Measurements from ENCODE around the gene KAT2B. TPM values are rescaled to one million over a fixed set of nuclear protein-coding genes. Genes with fewer than 3 reads are reported as not detected.

The KAT2B gene
- total and polyA plus RNA-seq, 2 donors (not counting 1 experiment from before 2014, with no cell fraction given), result 21.7 to 57.5 TPM

DNA sequence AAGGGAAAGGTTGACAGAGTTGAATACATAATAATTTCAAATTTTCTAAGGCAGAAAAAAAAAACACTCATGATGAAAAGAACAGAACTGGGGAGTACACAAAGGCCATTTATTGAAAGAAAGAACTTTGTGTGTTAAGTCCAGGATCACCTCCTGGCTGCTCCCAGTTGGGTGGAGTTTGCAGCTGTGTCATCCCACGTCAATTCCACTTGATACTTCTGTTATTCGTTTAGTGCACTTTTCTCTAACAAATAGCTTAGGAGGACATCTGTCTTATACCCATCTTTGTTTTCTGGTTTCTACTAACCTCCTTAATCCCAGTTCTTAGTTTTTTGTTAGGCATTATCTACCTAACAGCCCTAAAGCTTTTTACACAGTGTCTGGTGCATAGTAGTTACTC lies 101.1 kb downstream of the KAT2B start:
- no peak for DNase-seq
- H3K79me2 ChIP-seq (ENCODE audit: control insufficient read depth, insufficient read depth, low read length), result peaks cover 3% of the 10 kb centered on the region
- no peak for TF ChIP-seq EZH2 (IDR thresholded peaks at IDR 0.05; ENCODE audit: borderline replicate concordance, insufficient read depth, low read depth, low read length, poor library complexity, severe bottlenecking)
- TF ChIP-seq, protein P1, sequence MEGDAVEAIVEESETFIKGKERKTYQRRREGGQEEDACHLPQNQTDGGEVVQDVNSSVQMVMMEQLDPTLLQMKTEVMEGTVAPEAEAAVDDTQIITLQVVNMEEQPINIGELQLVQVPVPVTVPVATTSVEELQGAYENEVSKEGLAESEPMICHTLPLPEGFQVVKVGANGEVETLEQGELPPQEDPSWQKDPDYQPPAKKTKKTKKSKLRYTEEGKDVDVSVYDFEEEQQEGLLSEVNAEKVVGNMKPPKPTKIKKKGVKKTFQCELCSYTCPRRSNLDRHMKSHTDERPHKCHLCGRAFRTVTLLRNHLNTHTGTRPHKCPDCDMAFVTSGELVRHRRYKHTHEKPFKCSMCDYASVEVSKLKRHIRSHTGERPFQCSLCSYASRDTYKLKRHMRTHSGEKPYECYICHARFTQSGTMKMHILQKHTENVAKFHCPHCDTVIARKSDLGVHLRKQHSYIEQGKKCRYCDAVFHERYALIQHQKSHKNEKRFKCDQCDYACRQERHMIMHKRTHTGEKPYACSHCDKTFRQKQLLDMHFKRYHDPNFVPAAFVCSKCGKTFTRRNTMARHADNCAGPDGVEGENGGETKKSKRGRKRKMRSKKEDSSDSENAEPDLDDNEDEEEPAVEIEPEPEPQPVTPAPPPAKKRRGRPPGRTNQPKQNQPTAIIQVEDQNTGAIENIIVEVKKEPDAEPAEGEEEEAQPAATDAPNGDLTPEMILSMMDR (IDR thresholded peaks at IDR 0.05), result no peak
- Mint-ChIP-seq H3K27me3 (no peaks in the 10 kb centered on the region), H3K4me3 (no peak overlapping the region), H3K9me3 (ENCODE audit: insufficient read depth) (peaks cover 3% of the 10 kb centered on the region), H3K4me1 (peaks cover 4% of the 10 kb centered on the region), H3K27ac (no peak overlapping the region)
- H3K4me1 ChIP-seq (ENCODE audit: control insufficient read depth in 2 of 2, insufficient read depth in 2 of 2, low read length in 2 of 2), result no peaks in the 10 kb centered on the region
- no peaks in the 10 kb centered on the region for H3K27me3 ChIP-seq (replicated peaks in 1 of 4; ENCODE audit: control extremely low read depth in 1 of 4, control insufficient read depth in 3 of 4, insufficient read depth in 4 of 4, low read length in 3 of 4)
- no peaks in the 10 kb centered on the region for H4K20me1 ChIP-seq (ENCODE audit: control insufficient read depth, insufficient read depth, low read length, poor library complexity, severe bottlenecking)
- no peak overlapping the region for H3K4me3 ChIP-seq (ENCODE audit: control extremely low read depth in 1 of 5, extremely low read depth in 1 of 5, insufficient read depth in 1 of 5, low read depth in 2 of 5, low read length in 4 of 5)
- no peak overlapping the region for H3K27ac ChIP-seq (ENCODE audit: low read length in 2 of 2)
- ATAC-seq (ENCODE audit: low read depth), result no peak
- no peak overlapping the region for H2AFZ ChIP-seq (ENCODE audit: insufficient read depth, low read depth, low read length, poor library complexity, severe bottlenecking)
- ChIA-PET CTCF (no interaction called here), POLR2A (no interaction called here)
- H3K36me3 ChIP-seq (replicated peaks in 1 of 2; ENCODE audit: control extremely low read depth in 1 of 2, control insufficient read depth in 1 of 2, extremely low read depth in 1 of 2, insufficient read depth in 2 of 2, low read length in 1 of 2), result peaks cover 0 to 55% of the 10 kb centered on the region in 2 experiments
- intact Hi-C loops (cut with micrococcal nuclease), result no loop called here
- WGBS (ENCODE audit: insufficient coverage), result 92% methylated on average over 2 of the region's 2 CpGs
- no peaks in the 10 kb centered on the region for H3K9me3 ChIP-seq (ENCODE audit: control extremely low read depth in 1 of 3, control insufficient read depth in 2 of 3, insufficient read depth in 1 of 3, low read length in 2 of 3)
- no peak overlapping the region for H3K4me2 ChIP-seq (replicated peaks; ENCODE audit: low read depth, low read length, poor library complexity, severe bottlenecking)
- no peak overlapping the region for H3K9ac ChIP-seq (ENCODE audit: low read length)

DNA sequence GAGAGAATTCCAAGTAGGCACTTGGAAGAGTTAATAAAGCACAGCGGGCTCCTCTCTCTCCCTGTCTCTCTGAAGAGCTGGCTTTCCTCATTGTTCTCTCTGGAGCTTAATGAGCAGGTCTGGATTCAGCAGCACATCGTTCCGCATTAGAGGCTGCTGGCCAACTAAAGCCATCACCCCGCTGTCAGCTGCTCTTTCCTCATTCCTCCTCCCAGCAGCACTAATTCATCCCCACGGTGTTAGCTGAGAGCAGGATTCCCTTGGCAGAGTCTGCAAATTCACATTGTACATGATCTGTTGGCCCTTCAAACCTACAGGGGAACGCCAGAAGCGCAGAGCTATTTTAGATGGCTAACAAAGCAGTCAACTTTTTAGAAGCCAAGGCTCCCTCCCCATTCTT lies 101.6 kb downstream of the KAT2B start:
- POLR2A ChIA-PET, result no interaction called here
- peaks cover 0 to 55% of the 10 kb centered on the region in 2 experiments for H3K36me3 ChIP-seq (replicated peaks in 1 of 2; ENCODE audit: control extremely low read depth in 1 of 2, control insufficient read depth in 1 of 2, extremely low read depth in 1 of 2, insufficient read depth in 2 of 2, low read length in 1 of 2)
- H3K79me2 ChIP-seq (ENCODE audit: control insufficient read depth, insufficient read depth, low read length), result peaks cover 3% of the 10 kb centered on the region
- DNase-seq, result no peak
- H3K4me3 Mint-ChIP-seq, result no peak overlapping the region
- no peak overlapping the region for H3K27ac ChIP-seq (ENCODE audit: low read length in 2 of 2)
- CTCF ChIA-PET, result no interaction called here
- peaks cover 3% of the 10 kb centered on the region for H3K9me3 Mint-ChIP-seq (ENCODE audit: insufficient read depth)
- intact Hi-C loops (cut with micrococcal nuclease), result no loop called here
- no peak overlapping the region for H3K4me2 ChIP-seq (replicated peaks; ENCODE audit: low read depth, low read length, poor library complexity, severe bottlenecking)
- H3K4me1 Mint-ChIP-seq, result peaks cover 4% of the 10 kb centered on the region
- no peaks in the 10 kb centered on the region for H3K27me3 Mint-ChIP-seq
- H3K9ac ChIP-seq (ENCODE audit: low read length), result no peak overlapping the region
- no peaks in the 10 kb centered on the region for H3K4me1 ChIP-seq (ENCODE audit: control insufficient read depth in 2 of 2, insufficient read depth in 2 of 2, low read length in 2 of 2)
- H3K4me3 ChIP-seq (ENCODE audit: control extremely low read depth in 1 of 5, extremely low read depth in 1 of 5, insufficient read depth in 1 of 5, low read depth in 2 of 5, low read length in 4 of 5), result no peak overlapping the region
- no peak for ATAC-seq (ENCODE audit: low read depth)
- no peak overlapping the region for H3K27ac Mint-ChIP-seq
- no peaks in the 10 kb centered on the region for H4K20me1 ChIP-seq (ENCODE audit: control insufficient read depth, insufficient read depth, low read length, poor library complexity, severe bottlenecking)
- H2AFZ ChIP-seq (ENCODE audit: insufficient read depth, low read depth, low read length, poor library complexity, severe bottlenecking), result no peak overlapping the region
- 98% methylated on average over 6 of the region's 7 CpGs for WGBS (ENCODE audit: insufficient coverage)
- no peak for TF ChIP-seq EZH2 (IDR thresholded peaks at IDR 0.05; ENCODE audit: borderline replicate concordance, insufficient read depth, low read depth, low read length, poor library complexity, severe bottlenecking)
- TF ChIP-seq, protein P1 (IDR thresholded peaks at IDR 0.05), result no peak
- H3K27me3 ChIP-seq (replicated peaks in 1 of 4; ENCODE audit: control extremely low read depth in 1 of 4, control insufficient read depth in 3 of 4, insufficient read depth in 4 of 4, low read length in 3 of 4), result no peaks in the 10 kb centered on the region
- H3K9me3 ChIP-seq (ENCODE audit: control extremely low read depth in 1 of 3, control insufficient read depth in 2 of 3, insufficient read depth in 1 of 3, low read length in 2 of 3), result no peaks in the 10 kb centered on the region

All from B cell (primary cell).